ENCODE data around the gene SUB1. TPM values are rescaled to one million over a fixed set of nuclear protein-coding genes. Genes with fewer than 3 reads are reported as not detected.

SUB1 gene
- total and polyA plus RNA-seq, 2 donors (not counting 1 experiment from before 2014, with no cell fraction given): 88.0 to 358 TPM

DNA sequence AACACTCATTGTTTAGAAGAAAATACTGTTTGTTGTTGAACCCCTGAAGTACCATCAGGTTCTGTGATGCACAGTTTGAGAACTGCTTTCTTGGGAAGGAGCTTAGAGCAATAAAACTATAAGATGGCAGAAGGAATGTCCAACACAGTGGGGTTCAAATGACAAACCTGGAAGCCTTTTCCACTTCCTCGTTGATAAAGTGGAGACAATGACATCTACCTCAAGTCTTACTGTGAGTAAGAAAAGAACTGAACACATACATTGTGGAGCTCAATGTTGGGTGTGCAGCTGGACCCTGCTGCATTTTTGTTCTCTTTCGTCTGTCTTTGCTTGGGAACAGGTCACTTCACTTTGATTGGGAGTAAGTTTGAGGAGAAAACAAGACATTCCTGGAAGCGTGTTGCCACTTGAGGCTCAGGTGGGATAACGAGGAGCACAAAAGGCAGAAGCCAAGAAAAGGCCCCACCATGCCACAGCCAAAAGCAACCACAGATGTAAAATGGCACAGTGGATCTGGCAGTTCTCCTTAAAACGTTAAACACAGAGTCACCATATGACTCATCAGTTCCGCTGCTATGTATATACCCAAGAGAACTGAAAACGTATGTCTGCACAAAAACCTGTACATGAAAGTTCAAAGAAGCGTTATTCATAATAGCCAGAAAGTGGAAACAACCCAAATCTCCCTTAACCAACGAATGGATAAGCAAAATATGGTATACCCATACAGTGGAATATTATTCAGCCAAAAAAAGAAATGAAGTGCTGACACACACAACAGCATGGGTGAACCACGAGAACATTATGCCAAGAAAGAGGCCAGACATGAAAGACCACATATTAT is 42.9 kb upstream of the SUB1 start:
- no peaks in the 10 kb centered on the region for H4K20me1 ChIP-seq (ENCODE audit: control insufficient read depth, extremely low read depth, insufficient read depth, low read length)
- H3K36me3 ChIP-seq (ENCODE audit: control insufficient read depth, insufficient read depth, low read length): no peaks in the 10 kb centered on the region
- H2AFZ ChIP-seq (ENCODE audit: low read length): no peak overlapping the region
- peak; percentile 58 to 67 for DNase-seq (ENCODE audit: low read depth in 2 of 2)
- TF ChIP-seq, protein P1, sequence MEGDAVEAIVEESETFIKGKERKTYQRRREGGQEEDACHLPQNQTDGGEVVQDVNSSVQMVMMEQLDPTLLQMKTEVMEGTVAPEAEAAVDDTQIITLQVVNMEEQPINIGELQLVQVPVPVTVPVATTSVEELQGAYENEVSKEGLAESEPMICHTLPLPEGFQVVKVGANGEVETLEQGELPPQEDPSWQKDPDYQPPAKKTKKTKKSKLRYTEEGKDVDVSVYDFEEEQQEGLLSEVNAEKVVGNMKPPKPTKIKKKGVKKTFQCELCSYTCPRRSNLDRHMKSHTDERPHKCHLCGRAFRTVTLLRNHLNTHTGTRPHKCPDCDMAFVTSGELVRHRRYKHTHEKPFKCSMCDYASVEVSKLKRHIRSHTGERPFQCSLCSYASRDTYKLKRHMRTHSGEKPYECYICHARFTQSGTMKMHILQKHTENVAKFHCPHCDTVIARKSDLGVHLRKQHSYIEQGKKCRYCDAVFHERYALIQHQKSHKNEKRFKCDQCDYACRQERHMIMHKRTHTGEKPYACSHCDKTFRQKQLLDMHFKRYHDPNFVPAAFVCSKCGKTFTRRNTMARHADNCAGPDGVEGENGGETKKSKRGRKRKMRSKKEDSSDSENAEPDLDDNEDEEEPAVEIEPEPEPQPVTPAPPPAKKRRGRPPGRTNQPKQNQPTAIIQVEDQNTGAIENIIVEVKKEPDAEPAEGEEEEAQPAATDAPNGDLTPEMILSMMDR (conservative IDR thresholded peaks at IDR 0.05 in 1 of 2, IDR thresholded peaks at IDR 0.05 in 1 of 2; ENCODE audit: low read depth in 1 of 2, low read length in 2 of 2): no peak
- no peak for TF ChIP-seq EZH2 (IDR thresholded peaks at IDR 0.05; ENCODE audit: low read length, missing control alignments)
- H3K4me1 ChIP-seq (ENCODE audit: control insufficient read depth, extremely low read depth, insufficient read depth, low read length): no peaks in the 10 kb centered on the region
- no peak overlapping the region for H3K4me2 ChIP-seq (ENCODE audit: extremely low read depth, insufficient read depth, low read length)
- H3K9me3 ChIP-seq (ENCODE audit: control insufficient read depth, insufficient read depth, low read depth, low read length): no peaks in the 10 kb centered on the region
- H3K27me3 ChIP-seq (ENCODE audit: control insufficient read depth, insufficient read depth, low read length): no peaks in the 10 kb centered on the region
- no peaks in the 10 kb centered on the region for H3K79me2 ChIP-seq (ENCODE audit: control insufficient read depth, insufficient read depth, low read length)
- no peak overlapping the region for H3K27ac ChIP-seq (ENCODE audit: insufficient read depth, low read length)
- H3K9ac ChIP-seq (ENCODE audit: insufficient read depth, low read length): no peak overlapping the region
- H3K4me3 ChIP-seq (replicated peaks in 1 of 4; ENCODE audit: control extremely low read depth in 1 of 4, insufficient read depth in 1 of 4, low read depth in 3 of 4, low read length in 4 of 4): no peak overlapping the region

- no peaks in the 10 kb centered on the region for H3K79me2 ChIP-seq (ENCODE audit: control insufficient read depth, insufficient read depth, low read length)
- H3K4me1 ChIP-seq (ENCODE audit: control insufficient read depth, extremely low read depth, insufficient read depth, low read length): no peaks in the 10 kb centered on the region
- no peak for TF ChIP-seq EZH2 (IDR thresholded peaks at IDR 0.05; ENCODE audit: low read length, missing control alignments)
- TF ChIP-seq, protein P1 (conservative IDR thresholded peaks at IDR 0.05 in 1 of 2, IDR thresholded peaks at IDR 0.05 in 1 of 2; ENCODE audit: low read depth in 1 of 2, low read length in 2 of 2): no peak
- H3K36me3 ChIP-seq (ENCODE audit: control insufficient read depth, insufficient read depth, low read length): no peaks in the 10 kb centered on the region
- peak in 1 of 2 donors; percentile 69 for DNase-seq (ENCODE audit: low read depth in 2 of 2)
- no peak overlapping the region for H3K4me3 ChIP-seq (replicated peaks in 1 of 4; ENCODE audit: control extremely low read depth in 1 of 4, insufficient read depth in 1 of 4, low read depth in 3 of 4, low read length in 4 of 4)
- no peak overlapping the region for H3K9ac ChIP-seq (ENCODE audit: insufficient read depth, low read length)
- H3K27ac ChIP-seq (ENCODE audit: insufficient read depth, low read length): no peak overlapping the region
- no peak overlapping the region for H2AFZ ChIP-seq (ENCODE audit: low read length)
- H3K27me3 ChIP-seq (ENCODE audit: control insufficient read depth, insufficient read depth, low read length): no peaks in the 10 kb centered on the region
- H3K9me3 ChIP-seq (ENCODE audit: control insufficient read depth, insufficient read depth, low read depth, low read length): no peaks in the 10 kb centered on the region
- no peaks in the 10 kb centered on the region for H4K20me1 ChIP-seq (ENCODE audit: control insufficient read depth, extremely low read depth, insufficient read depth, low read length)
- no peak overlapping the region for H3K4me2 ChIP-seq (ENCODE audit: extremely low read depth, insufficient read depth, low read length)
Measured at GRCh38 chr5:32543291-32543690, 42.1 kb upstream of the SUB1 start.

DNA sequence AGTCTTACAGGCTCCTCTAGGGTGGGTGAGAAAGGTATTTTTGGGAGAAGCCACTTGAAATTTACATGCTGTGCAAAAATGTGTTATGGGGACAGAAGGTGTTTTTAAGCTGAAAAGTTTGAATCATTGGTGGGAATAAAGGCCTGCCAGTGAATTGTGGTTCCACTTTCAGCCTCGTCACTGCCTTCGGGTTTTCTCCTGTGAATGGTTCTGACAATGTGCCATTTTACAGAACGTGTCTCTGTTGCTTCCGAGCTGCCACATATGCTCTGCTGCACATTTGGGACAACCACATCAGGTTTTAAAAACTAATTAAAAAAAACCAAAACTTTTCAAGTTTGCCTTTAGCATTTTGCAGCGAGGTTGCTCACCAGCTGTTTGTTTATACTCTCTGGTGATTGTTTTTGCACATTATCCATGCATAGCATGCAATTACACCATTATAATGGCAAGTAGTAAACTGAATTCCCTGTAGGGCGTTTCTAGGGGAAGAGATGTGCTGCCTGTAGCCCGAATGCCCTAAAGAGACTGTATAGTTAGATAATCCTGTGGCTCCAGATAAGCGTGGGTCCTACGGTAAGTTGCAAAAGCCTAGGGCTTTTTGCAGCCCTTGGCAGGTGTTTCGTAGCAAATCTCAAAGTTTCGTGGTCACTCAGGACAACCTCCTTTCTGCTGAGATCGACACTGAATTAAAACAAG is 40.1 kb upstream of the SUB1 start:
- no peak for DNase-seq (ENCODE audit: low read depth in 2 of 2)
- Histone ChIP-seq H3K9me3 (ENCODE audit: control insufficient read depth, insufficient read depth, low read depth, low read length) (no peaks in the 10 kb centered on the region), H3K4me3 (replicated peaks in 1 of 4; ENCODE audit: control extremely low read depth in 1 of 4, insufficient read depth in 1 of 4, low read depth in 3 of 4, low read length in 4 of 4) (no peak overlapping the region), H3K4me2 (ENCODE audit: extremely low read depth, insufficient read depth, low read length) (no peak overlapping the region), H3K79me2 (ENCODE audit: control insufficient read depth, insufficient read depth, low read length) (no peaks in the 10 kb centered on the region), H3K27ac (ENCODE audit: insufficient read depth, low read length) (no peak overlapping the region), H3K9ac (ENCODE audit: insufficient read depth, low read length) (no peak overlapping the region), H3K36me3 (ENCODE audit: control insufficient read depth, insufficient read depth, low read length) (no peaks in the 10 kb centered on the region), H4K20me1 (ENCODE audit: control insufficient read depth, extremely low read depth, insufficient read depth, low read length) (no peaks in the 10 kb centered on the region), H3K27me3 (ENCODE audit: control insufficient read depth, insufficient read depth, low read length) (no peaks in the 10 kb centered on the region), H3K4me1 (ENCODE audit: control insufficient read depth, extremely low read depth, insufficient read depth, low read length) (no peaks in the 10 kb centered on the region), H2AFZ (ENCODE audit: low read length) (no peak overlapping the region)
- TF ChIP-seq, protein P1 (conservative IDR thresholded peaks at IDR 0.05 in 1 of 2, IDR thresholded peaks at IDR 0.05 in 1 of 2; ENCODE audit: low read depth in 1 of 2, low read length in 2 of 2): no peak
- TF ChIP-seq EZH2 (IDR thresholded peaks at IDR 0.05; ENCODE audit: low read length, missing control alignments): no peak

All from fibroblast of lung (primary cell).